ENCODE measurements around the gene TBC1D22A.
"Not testable (repeated sequence)": the region's sequence is repeated elsewhere in the genome, so short reads cannot be mapped to it uniquely, and the experiment has no call there.

The TBC1D22A gene

GRCh38 chr22:46762238-46763050, at the start of gene TBC1D22A:
TSS of gene TBC1D22A (plus strand) at chr22:46762650. CDS start at chr22:46762787, 137 bp downstream.
- DNase-seq = peak; percentile 97

GRCh38 chr22:46714550-46714949, 47.9 kb upstream of the TBC1D22A start:
- no peak for DNase-seq

GRCh38 chr22:46719921-46720320, 42.5 kb upstream of the TBC1D22A start:
- DNase-seq = no peak

- DNase-seq = no peak
Observed at GRCh38 chr22:46721501-46722085, 40.9 kb upstream of the TBC1D22A start.

GRCh38 chr22:46723882-46724281, 38.6 kb upstream of the TBC1D22A start:
- DNase-seq = no peak

GRCh38 chr22:46725096-46725495, 37.4 kb upstream of the TBC1D22A start:
- no peak for DNase-seq

GRCh38 chr22:46726066-46726985, 36.1 kb upstream of the TBC1D22A start:
- no peak for DNase-seq

GRCh38 chr22:46726986-46727317, 35.5 kb upstream of the TBC1D22A start:
- DNase-seq = no peak

- no peak for DNase-seq
Observed at GRCh38 chr22:46727813-46728364, 34.6 kb upstream of the TBC1D22A start.

- no peak for DNase-seq
Observed at GRCh38 chr22:46728470-46728869, 34.0 kb upstream of the TBC1D22A start.

GRCh38 chr22:46730568-46731245, 31.7 kb upstream of the TBC1D22A start:
- DNase-seq = no peak

- no peak for DNase-seq
Observed at GRCh38 chr22:46731246-46732040, 31.0 kb upstream of the TBC1D22A start.

- no peak for DNase-seq
Observed at GRCh38 chr22:46732041-46732379, 30.4 kb upstream of the TBC1D22A start.

GRCh38 chr22:46732513-46732912, 29.9 kb upstream of the TBC1D22A start:
- DNase-seq = no peak

GRCh38 chr22:46734213-46734722, 28.2 kb upstream of the TBC1D22A start:
- DNase-seq = not testable (repeated sequence)

- peak; percentile 54 to 66 for DNase-seq
Observed at GRCh38 chr22:46734830-46735453, 27.5 kb upstream of the TBC1D22A start.

- DNase-seq = no peak
Observed at GRCh38 chr22:46735747-46736608, 26.5 kb upstream of the TBC1D22A start.

- no peak for DNase-seq
Observed at GRCh38 chr22:46736705-46737104, 25.7 kb upstream of the TBC1D22A start.

- peak; percentile 55 to 65 for DNase-seq
Observed at GRCh38 chr22:46737105-46737975, 25.1 kb upstream of the TBC1D22A start.
